HEK293T (cell line): ENCODE measurements around the gene ATP5F1D.
A peak's percentile ranks its signal among the peaks of the same experiment; 100 is the strongest.
"Not testable (repeated sequence)": the region's sequence is repeated elsewhere in the genome, so short reads cannot be mapped to it uniquely, and the experiment has no call there.

Experiments used
- CTCF ChIA-PET: fragments of 350-600 bp; formaldehyde crosslinking; extraction: SDS; loops from one replicate; lab custom pipeline; 2021; ENCODE audit warnings: antibody characterized with exemption, inconsistent platforms; lab: Yijun Ruan, JAX
- POLR2A ChIA-PET: fragments of 350-600 bp; formaldehyde crosslinking; extraction: SDS; loops from one replicate; lab custom pipeline; 2020; ENCODE audit warnings: antibody characterized with exemption, inconsistent platforms; lab: Yijun Ruan, JAX
- DNase-seq: peaks from one replicate; pipeline ENCODE4 v3.0.0; 2012; ENCODE audit warnings: mixed read lengths; ENCODE audit errors: extremely low spot score
- ARNT ChIP-seq: fragments of 450-650 bp; IDR thresholded peaks from 2 replicates; pipeline ENCODE4 v1.6.1; 2017; ENCODE audit warnings: mild to moderate bottlenecking
- BHLHE40 ChIP-seq: fragments of 450-650 bp; IDR thresholded peaks from 2 replicates; pipeline ENCODE4 v1.6.1; 2016; ENCODE audit warnings: mild to moderate bottlenecking, moderate library complexity, borderline replicate concordance
- CTBP1 ChIP-seq: fragments of 450-650 bp; IDR thresholded peaks from 2 replicates; pipeline ENCODE4 v1.6.1; 2016; ENCODE audit warnings: borderline replicate concordance
- ELF4 ChIP-seq: fragments of 450-650 bp; IDR thresholded peaks from 2 replicates; pipeline ENCODE4 v1.6.1; 2017; ENCODE audit warnings: antibody characterized with exemption
- FOXA1 ChIP-seq: fragments of 450-650 bp; IDR thresholded peaks from 2 replicates; pipeline ENCODE4 v1.6.1; 2016; ENCODE audit warnings: mild to moderate bottlenecking
- FOXK2 ChIP-seq: fragments of 450-650 bp; IDR thresholded peaks from 2 replicates; pipeline ENCODE4 v1.6.1; 2016; ENCODE audit warnings: mild to moderate bottlenecking
- FOXM1 ChIP-seq: fragments of 450-650 bp; IDR thresholded peaks from 2 replicates; pipeline ENCODE4 v1.6.1; 2017; ENCODE audit warnings: mild to moderate bottlenecking, borderline replicate concordance
- HDGF ChIP-seq: fragments of 450-650 bp; IDR thresholded peaks from 2 replicates; pipeline ENCODE4 v1.6.1; 2017; ENCODE audit warnings: antibody characterized with exemption, borderline replicate concordance
- L3MBTL2 ChIP-seq: fragments of 450-650 bp; conservative IDR thresholded peaks from 2 replicates; pipeline ENCODE4 v1.6.1; 2016; ENCODE audit warnings: mild to moderate bottlenecking
- NFRKB ChIP-seq: fragments of 450-650 bp; IDR thresholded peaks from 2 replicates; pipeline ENCODE4 v1.6.1; 2016; ENCODE audit warnings: mild to moderate bottlenecking, moderate library complexity
- PKNOX1 ChIP-seq: fragments of 450-650 bp; IDR thresholded peaks from 2 replicates; pipeline ENCODE4 v1.6.1; 2016
- SP1 ChIP-seq: fragments of 450-650 bp; IDR thresholded peaks from 2 replicates; pipeline ENCODE4 v1.6.1; 2017
- SUZ12 ChIP-seq: fragments of 450-650 bp; IDR thresholded peaks from 2 replicates; pipeline ENCODE4 v1.6.1; 2016; ENCODE audit warnings: mild to moderate bottlenecking
- TARDBP ChIP-seq: fragments of 450-650 bp; IDR thresholded peaks from 2 replicates; pipeline ENCODE4 v1.6.1; 2016
- ZNF384 ChIP-seq: fragments of 450-650 bp; IDR thresholded peaks from 2 replicates; pipeline ENCODE4 v1.6.1; 2016

The ATP5F1D gene

DNA sequence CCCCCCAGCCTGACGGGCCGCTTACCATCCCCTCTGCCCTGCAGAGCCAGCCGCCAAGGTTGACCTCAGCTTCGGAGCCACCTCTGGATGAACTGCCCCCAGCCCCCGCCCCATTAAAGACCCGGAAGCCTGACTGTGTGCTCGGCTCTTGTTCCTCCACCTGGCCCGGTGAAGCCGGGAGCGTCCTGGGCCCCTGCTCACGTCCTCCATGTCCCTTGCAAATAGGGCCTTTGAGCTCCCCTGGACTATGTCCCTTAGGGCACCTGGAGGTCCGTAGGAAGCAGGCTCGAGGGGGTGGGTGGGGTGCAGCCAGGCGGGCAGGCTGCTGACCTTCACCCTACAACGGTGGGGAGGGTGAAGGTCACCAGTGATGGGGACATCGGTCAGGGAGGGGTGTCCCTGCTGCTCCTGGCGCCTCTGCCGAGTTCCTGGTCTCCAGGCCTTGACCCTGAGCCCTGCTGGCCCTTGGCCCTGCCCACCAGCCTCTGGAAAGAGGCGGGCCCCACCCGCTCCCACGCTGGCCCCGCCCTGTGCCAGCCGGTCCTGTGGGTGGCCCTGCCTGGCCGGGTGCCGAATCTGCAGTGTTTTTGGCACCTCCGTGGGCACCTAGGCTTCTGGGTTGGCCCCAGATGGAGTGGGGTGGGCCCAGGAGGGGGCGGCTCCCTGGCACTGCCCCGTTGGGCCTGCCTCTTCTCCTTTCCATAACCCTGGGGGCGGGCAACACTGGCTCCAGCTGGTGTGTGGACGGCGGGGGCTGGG lies 3.3 kb downstream of the ATP5F1D start:
- no peak for TF ChIP-seq SUZ12
- TF ChIP-seq SP1, result no peak
- TF ChIP-seq L3MBTL2, result no peak
- no peak for TF ChIP-seq ZNF384
- TF ChIP-seq PKNOX1, result no peak
- no peak for TF ChIP-seq TARDBP
- no peak for TF ChIP-seq CTBP1
- no peak for TF ChIP-seq FOXA1
- TF ChIP-seq ELF4, result no peak
- no peak for TF ChIP-seq BHLHE40
- no peak for TF ChIP-seq FOXK2
- no peak for TF ChIP-seq ARNT
- TF ChIP-seq HDGF, result no peak
- TF ChIP-seq FOXM1, result no peak
- no peak for TF ChIP-seq NFRKB
- no peak for DNase-seq
- CTCF ChIA-PET, result interaction anchor here (0.5 to 4.7 kb wide), 14 partner anchors 9 to 1214 kb away, joined by 3 to 149 read pairs (median 4); partner anchors contain the start of gene CIRBP

DNA sequence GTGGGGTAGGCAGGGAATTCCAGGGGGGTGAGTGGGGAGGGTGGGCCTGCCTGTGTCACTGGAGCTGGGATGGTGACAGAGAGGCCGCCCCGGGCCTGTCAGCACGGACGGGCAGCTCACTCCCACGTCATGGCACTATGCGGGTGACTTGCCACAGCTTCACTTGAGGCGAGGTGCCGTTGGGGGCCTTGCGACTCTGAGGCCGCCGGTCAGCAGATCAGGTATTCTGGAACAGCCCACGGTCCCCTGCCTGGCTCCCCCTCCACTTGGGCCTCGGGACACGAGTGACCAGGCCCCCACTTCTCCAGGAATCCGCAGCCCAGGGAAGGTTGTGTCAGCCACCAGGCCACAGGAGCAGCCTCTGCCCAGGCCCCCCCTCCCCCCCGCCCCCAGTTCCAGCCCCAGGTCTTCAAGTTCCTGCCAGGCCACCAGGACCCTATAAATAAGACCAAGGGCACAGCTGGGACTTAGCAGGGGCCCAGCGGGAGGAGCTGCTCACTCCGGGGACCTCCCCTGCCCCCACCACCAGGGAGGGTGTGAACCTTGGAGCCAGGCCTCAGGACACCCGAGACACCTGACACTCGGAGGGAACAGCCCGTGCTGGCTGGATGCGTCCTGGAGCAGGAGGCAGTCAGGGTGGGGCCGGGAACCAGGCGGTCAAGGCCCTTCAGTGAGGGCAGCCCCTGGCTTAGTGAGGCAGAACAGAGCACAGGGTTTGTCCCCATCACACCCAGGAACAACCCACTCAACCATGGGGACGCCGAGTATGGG lies 4.1 kb downstream of the ATP5F1D start:
- POLR2A ChIA-PET, result interaction anchor here (1.0 to 10.1 kb wide), 2 partner anchors 21 to 29 kb away, joined by 3 to 375 read pairs; partner anchors contain the start of gene CIRBP
- CTCF ChIA-PET, result interaction anchor here (4.7 kb wide), 1 partner anchor 21 kb away, joined by 149 read pairs; the partner anchor contains the start of gene CIRBP
- DNase-seq, result no peak
- TF ChIP-seq PKNOX1 (no peak), TARDBP (no peak), L3MBTL2 (no peak), ARNT (no peak), ZNF384 (no peak)

More for the DNA sequence above, 3.3 kb downstream of the ATP5F1D start:
- POLR2A ChIA-PET, result interaction anchor here (0.6 to 10.1 kb wide), 8 partner anchors 16 to 473 kb away, joined by 3 to 375 read pairs (median 6); partner anchors contain the start of genes CIRBP, FAM174C and GPX4

DNA sequence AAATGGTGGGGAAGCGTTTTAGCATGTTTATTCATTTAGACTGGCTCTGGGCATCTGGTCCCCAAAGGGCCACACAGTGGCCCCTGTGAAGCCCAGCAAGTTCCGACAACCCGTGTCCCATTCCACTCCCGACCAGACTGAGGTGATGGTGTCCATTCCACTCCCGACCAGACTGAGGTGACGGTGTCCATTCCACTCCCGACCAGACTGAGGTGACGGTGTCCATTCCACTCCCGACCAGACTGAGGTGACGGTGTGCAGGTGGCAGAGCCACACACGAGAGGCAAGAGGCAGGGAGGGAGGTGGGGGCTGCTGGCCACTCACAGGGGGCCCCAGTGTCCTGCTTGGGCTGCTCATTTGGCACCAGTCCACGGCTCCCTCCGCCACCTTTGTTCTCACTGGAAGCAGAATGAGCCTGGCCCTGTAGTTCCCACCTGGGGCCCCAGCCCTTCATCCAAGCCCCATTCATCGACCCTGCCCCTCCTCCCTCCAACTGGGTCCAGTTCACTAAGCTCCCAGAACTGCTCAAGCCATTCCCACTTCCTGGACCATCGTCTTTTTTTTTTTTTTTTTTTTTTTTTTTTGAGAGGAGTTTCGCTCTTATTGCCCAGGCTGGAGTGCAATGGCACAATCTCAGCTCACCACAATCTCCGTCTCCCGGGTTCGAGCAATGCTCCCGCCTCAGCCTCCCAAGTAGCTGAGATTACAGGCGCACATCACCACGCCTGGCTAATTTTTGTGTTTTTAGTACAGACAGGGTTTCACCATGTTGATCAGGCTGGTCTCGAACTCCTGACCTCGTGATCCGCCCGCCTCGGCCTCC lies 4.9 kb downstream of the ATP5F1D start:
- CTCF ChIA-PET, result interaction anchor here (4.7 kb wide), 1 partner anchor 20 kb away, joined by 149 read pairs; the partner anchor contains the start of gene CIRBP
- POLR2A ChIA-PET, result interaction anchor here (1.0 to 10.1 kb wide), 2 partner anchors 20 to 28 kb away, joined by 3 to 375 read pairs; partner anchors contain the start of gene CIRBP
- not testable (repeated sequence) for DNase-seq

GRCh38 chr19:1247748-1248138 lies 6.2 kb downstream of the ATP5F1D start:
- DNase-seq, result no peak
- CTCF ChIA-PET, result interaction anchor here (4.7 kb wide), 1 partner anchor 19 kb away, joined by 149 read pairs; the partner anchor contains the start of gene CIRBP
- POLR2A ChIA-PET, result interaction anchor here (10.1 kb wide), 1 partner anchor 19 kb away, joined by 375 read pairs; the partner anchor contains the start of gene CIRBP
- TF ChIP-seq BHLHE40 (no peak), NFRKB (no peak), ZNF384 (no peak), ELF4 (no peak), HDGF (no peak), CTBP1 (no peak), FOXM1 (no peak), FOXA1 (no peak), ARNT (no peak), SP1 (no peak)

- ChIA-PET POLR2A (interaction anchor here (0.6 to 1.0 kb wide), 3 partner anchors 15 to 21 kb away, joined by 3 to 23 read pairs (median 3); partner anchors contain the start of gene CIRBP), CTCF (interaction anchor here (1.0 kb wide), 1 partner anchor 18 kb away, joined by 5 read pairs; no protein-coding TSS in a partner anchor)
- peak; percentile 49 for DNase-seq
- TF ChIP-seq CTBP1 (no peak), SUZ12 (no peak), ELF4 (no peak), NFRKB (no peak), SP1 (no peak), PKNOX1 (no peak), FOXA1 (no peak), TARDBP (no peak)
These were observed 6.7 kb downstream of the ATP5F1D start, which contains the start of gene MIDN for GRCh38 chr19:1248139-1248785. TSS of gene MIDN (plus strand) at chr19:1248583. CDS start at chr19:1250297, 1,714 bp downstream.
